NCI-H1092 treated with DMSO at 0.1 percent for 48 hours (cell line): ENCODE data around the gene ATP9B.
A peak's percentile ranks its signal among the peaks of the same experiment; 100 is the strongest.
"Not testable (repeated sequence)": the region's sequence is repeated elsewhere in the genome, so short reads cannot be mapped to it uniquely, and the experiment has no call there.

ENCODE experiments used
- DNase-seq: peaks from one replicate; lab custom pipeline; 2025; lab: John Stamatoyannopoulos, UW

Gene ATP9B

GRCh38 chr18:79285191-79285590 lies 216.0 kb downstream of the ATP9B start:
- not testable (repeated sequence) for DNase-seq

- DNase-seq, result not testable (repeated sequence)
Observed at GRCh38 chr18:79290409-79290808, 221.2 kb downstream of the ATP9B start.

- DNase-seq, result no peak
Observed at GRCh38 chr18:79290876-79291275, 221.7 kb downstream of the ATP9B start.

GRCh38 chr18:79294235-79294634 lies 225.0 kb downstream of the ATP9B start:
- DNase-seq, result no peak

GRCh38 chr18:79299272-79299671 lies 230.1 kb downstream of the ATP9B start:
- DNase-seq, result no peak

- DNase-seq, result no peak
Observed at GRCh38 chr18:79299711-79300110, 230.5 kb downstream of the ATP9B start.

GRCh38 chr18:79300413-79300812 lies 231.2 kb downstream of the ATP9B start:
- DNase-seq, result no peak

- DNase-seq, result no peak
Observed at GRCh38 chr18:79302120-79302519, 232.9 kb downstream of the ATP9B start.

GRCh38 chr18:79305911-79306310 lies 236.7 kb downstream of the ATP9B start:
- DNase-seq, result no peak

- no peak for DNase-seq
Observed at GRCh38 chr18:79309614-79310358, 240.6 kb downstream of the ATP9B start.

GRCh38 chr18:79314838-79315388 lies 245.7 kb downstream of the ATP9B start:
- DNase-seq, result peak; percentile 82

- peak; percentile 94 for DNase-seq
Observed at GRCh38 chr18:79315596-79315995, 246.4 kb downstream of the ATP9B start.

- peak; percentile 5 for DNase-seq
Observed at GRCh38 chr18:79317703-79318102, 248.5 kb downstream of the ATP9B start.

GRCh38 chr18:79318142-79318673 lies 249.0 kb downstream of the ATP9B start:
- no peak for DNase-seq

- DNase-seq, result no peak
Observed at GRCh38 chr18:79320216-79320850, 251.1 kb downstream of the ATP9B start.

GRCh38 chr18:79321625-79322405 lies 252.6 kb downstream of the ATP9B start:
- no peak for DNase-seq

- DNase-seq, result no peak
Observed at GRCh38 chr18:79322441-79322840, 253.2 kb downstream of the ATP9B start.

GRCh38 chr18:79323471-79323870 lies 254.3 kb downstream of the ATP9B start:
- no peak for DNase-seq

- DNase-seq, result no peak
Observed at GRCh38 chr18:79326413-79327198, 257.4 kb downstream of the ATP9B start.

- DNase-seq, result no peak
Observed at GRCh38 chr18:79327199-79327721, 258.1 kb downstream of the ATP9B start.

- DNase-seq, result not testable (repeated sequence)
Observed at GRCh38 chr18:79327915-79328314, 258.7 kb downstream of the ATP9B start.
